Uterus (tissue), 4 donors: ENCODE measurements around the gene TLCD4. TPM values are rescaled to one million over a fixed set of nuclear protein-coding genes. Genes with fewer than 3 reads are reported as not detected.

ENCODE experiments used
- DNase-seq, 2 donors: peaks; one replicate each; pipeline ENCODE4 v3.0.0-alpha.2; 2019 to 2020
- H3K27ac ChIP-seq, 2 donors: fragments of 200-600 bp; sonication (generic); 1 replicate in 1 of 2; 2 replicates in 1 of 2; pipeline ENCODE4 v1.5.1; 2016 to 2018
- H3K27me3 ChIP-seq, 2 donors: fragments of 200-600 bp; sonication (generic); one replicate each; pipeline ENCODE4 v1.5.1; 2018 to 2019; ENCODE audit warnings: control low read depth in 1 of 2
- H3K36me3 ChIP-seq, 2 donors: fragments of 200-600 bp; sonication (generic); one replicate each; pipeline ENCODE4 v1.5.1; 2019; ENCODE audit warnings: control low read depth in 1 of 2
- H3K4me1 ChIP-seq, 2 donors: fragments of 200-600 bp; sonication (generic); one replicate each; pipeline ENCODE4 v1.5.1; 2018 to 2019; ENCODE audit warnings: control low read depth in 1 of 2
- H3K4me3 ChIP-seq, 2 donors: fragments of 200-600 bp; sonication (generic); 1 replicate in 1 of 2; 2 replicates in 1 of 2; pipeline ENCODE4 v1.5.1; 2018 to 2019; ENCODE audit warnings: mild to moderate bottlenecking in 1 of 2
- H3K9me3 ChIP-seq, 2 donors: fragments of 200-600 bp; sonication (generic); one replicate each; pipeline ENCODE4 v1.5.1; 2019; ENCODE audit warnings: control low read depth in 1 of 2
- CTCF ChIP-seq, 4 experiments: fragments of 200-600 bp in 2 of 4; fragments of 450-650 bp in 2 of 4; sonication (generic) in 2 of 4; IDR thresholded peaks; one replicate each; pipeline ENCODE4 v1.5.1; 2016 to 2019; ENCODE audit warnings: antibody characterized with exemption in 4 of 4, mild to moderate bottlenecking in 2 of 4, moderate library complexity in 1 of 4
- POLR2A ChIP-seq, 2 donors: fragments of 450-650 bp; IDR thresholded peaks; one replicate each; pipeline ENCODE4 v1.6.1; 2016; ENCODE audit warnings: antibody characterized with exemption in 2 of 2, mild to moderate bottlenecking in 1 of 2, moderate library complexity in 1 of 2
- intact Hi-C: fragments of 100-400 bp; cut with DNase I; formaldehyde crosslinking; loops from one replicate; pipeline ENCODE4 v1.15.1; 2023; ENCODE audit warnings: low total_unique reads
- total RNA-seq, 4 donors: library from RNA; depleted of rRNA in 3 of 4; stranded (reverse); fragments of >200 nt in 3 of 4; gene quantifications; one replicate each; pipeline versions ENCODE4 v1.1.0 to v1.2.4, GENCODE V29; 2014 to 2023
- donor health status: DM: yes; HTN: yes; CAD: no.

Gene TLCD4
- total RNA-seq, 4 donors from 2014 or later, result 2.0 to 42.6 (median 13.1) TPM

- Histone ChIP-seq H3K27me3 (no peaks in the 10 kb centered on the region), H3K4me3 (no peak overlapping the region), H3K36me3 (no peaks in the 10 kb centered on the region), H3K27ac (no peak overlapping the region), H3K9me3 (no peaks in the 10 kb centered on the region), H3K4me1 (no peaks in the 10 kb centered on the region)
- intact Hi-C loops, result loop anchor here (5.0 kb wide), 1 partner anchor 113 kb away; the partner anchor contains the start of gene RWDD3
- DNase-seq, result no peak
- TF ChIP-seq CTCF (IDR thresholded peaks at IDR 0.05) (no peak), POLR2A (IDR thresholded peaks at IDR 0.05) (no peak)
These were observed 2.1 kb downstream of the TLCD4 start for GRCh38 chr1:95119273-95119672.

GRCh38 chr1:95122151-95122697 is 5.1 kb downstream of the TLCD4 start:
- intact Hi-C loops, result no loop called here
- Histone ChIP-seq H3K36me3 (no peaks in the 10 kb centered on the region), H3K4me1 (no peaks in the 10 kb centered on the region), H3K9me3 (no peaks in the 10 kb centered on the region), H3K4me3 (no peak overlapping the region), H3K27me3 (no peaks in the 10 kb centered on the region), H3K27ac (no peak overlapping the region)
- no peak for DNase-seq
- TF ChIP-seq POLR2A (IDR thresholded peaks at IDR 0.05), result no peak
- TF ChIP-seq CTCF (IDR thresholded peaks at IDR 0.05), result no peak

GRCh38 chr1:95124342-95124741 is 7.2 kb downstream of the TLCD4 start:
- no peaks in the 10 kb centered on the region for H3K4me1 ChIP-seq
- no peak for DNase-seq
- H3K27me3 ChIP-seq, result no peaks in the 10 kb centered on the region
- no peak overlapping the region for H3K27ac ChIP-seq
- H3K4me3 ChIP-seq, result no peak overlapping the region
- H3K9me3 ChIP-seq, result no peaks in the 10 kb centered on the region
- no peak for TF ChIP-seq POLR2A (IDR thresholded peaks at IDR 0.05)
- TF ChIP-seq CTCF (IDR thresholded peaks at IDR 0.05), result no peak
- H3K36me3 ChIP-seq, result no peaks in the 10 kb centered on the region
- intact Hi-C loops, result no loop called here

GRCh38 chr1:95126366-95126765 is 9.2 kb downstream of the TLCD4 start:
- no peak for DNase-seq
- no peak for TF ChIP-seq CTCF (IDR thresholded peaks at IDR 0.05)
- TF ChIP-seq POLR2A (IDR thresholded peaks at IDR 0.05), result no peak
- Histone ChIP-seq H3K27ac (no peak overlapping the region), H3K4me1 (no peaks in the 10 kb centered on the region), H3K9me3 (no peaks in the 10 kb centered on the region), H3K36me3 (no peaks in the 10 kb centered on the region), H3K4me3 (no peak overlapping the region), H3K27me3 (no peaks in the 10 kb centered on the region)
- intact Hi-C loops, result no loop called here

- Histone ChIP-seq H3K4me1 (no peaks in the 10 kb centered on the region), H3K27ac (no peak overlapping the region), H3K9me3 (no peaks in the 10 kb centered on the region), H3K36me3 (no peaks in the 10 kb centered on the region), H3K4me3 (no peak overlapping the region), H3K27me3 (no peaks in the 10 kb centered on the region)
- DNase-seq, result no peak
- intact Hi-C loops, result no loop called here
- TF ChIP-seq CTCF (IDR thresholded peaks at IDR 0.05) (no peak), POLR2A (IDR thresholded peaks at IDR 0.05) (no peak)
These were observed 9.7 kb downstream of the TLCD4 start for GRCh38 chr1:95126846-95127245.
